ENCODE data around the gene NRG2.

- TF ChIP-seq CREB1 (CRISPR knock-in tag; IDR thresholded peaks at IDR 0.05; ENCODE audit: low read depth): no peak
- TF ChIP-seq, protein P1, sequence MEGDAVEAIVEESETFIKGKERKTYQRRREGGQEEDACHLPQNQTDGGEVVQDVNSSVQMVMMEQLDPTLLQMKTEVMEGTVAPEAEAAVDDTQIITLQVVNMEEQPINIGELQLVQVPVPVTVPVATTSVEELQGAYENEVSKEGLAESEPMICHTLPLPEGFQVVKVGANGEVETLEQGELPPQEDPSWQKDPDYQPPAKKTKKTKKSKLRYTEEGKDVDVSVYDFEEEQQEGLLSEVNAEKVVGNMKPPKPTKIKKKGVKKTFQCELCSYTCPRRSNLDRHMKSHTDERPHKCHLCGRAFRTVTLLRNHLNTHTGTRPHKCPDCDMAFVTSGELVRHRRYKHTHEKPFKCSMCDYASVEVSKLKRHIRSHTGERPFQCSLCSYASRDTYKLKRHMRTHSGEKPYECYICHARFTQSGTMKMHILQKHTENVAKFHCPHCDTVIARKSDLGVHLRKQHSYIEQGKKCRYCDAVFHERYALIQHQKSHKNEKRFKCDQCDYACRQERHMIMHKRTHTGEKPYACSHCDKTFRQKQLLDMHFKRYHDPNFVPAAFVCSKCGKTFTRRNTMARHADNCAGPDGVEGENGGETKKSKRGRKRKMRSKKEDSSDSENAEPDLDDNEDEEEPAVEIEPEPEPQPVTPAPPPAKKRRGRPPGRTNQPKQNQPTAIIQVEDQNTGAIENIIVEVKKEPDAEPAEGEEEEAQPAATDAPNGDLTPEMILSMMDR (conservative IDR thresholded peaks at IDR 0.05; ENCODE audit: low read depth in 2 of 2): no peak
These were observed 18.2 kb downstream of the NRG2 start for GRCh38 chr5:140024928-140025327.

All from GM23338 (cell line).